Measurements from ENCODE around the gene STX8. TPM values are rescaled to one million over a fixed set of nuclear protein-coding genes. Genes with fewer than 3 reads are reported as not detected.
A peak's percentile ranks its signal among the peaks of the same experiment; 100 is the strongest.

The STX8 gene
- total RNA-seq, 1 donor from 2014 or later: 50.6 TPM

- TF ChIP-seq CTCF (IDR thresholded peaks at IDR 0.05): no peak
- no peak overlapping the region for H3K4me3 Mint-ChIP-seq (ENCODE audit: unreplicated experiment)
- H3K9me3 Mint-ChIP-seq (ENCODE audit: low read depth): no peaks in the 10 kb centered on the region
- no peak for DNase-seq (ENCODE audit: low spot score)
- no peaks in the 10 kb centered on the region for H3K27me3 Mint-ChIP-seq (ENCODE audit: low read depth)
- H3K36me3 Mint-ChIP-seq (ENCODE audit: low read depth): no peaks in the 10 kb centered on the region
- peak overlapping the region; percentile 60 for H3K27ac Mint-ChIP-seq (ENCODE audit: unreplicated experiment)
- H3K4me1 Mint-ChIP-seq (ENCODE audit: low read depth): peaks cover 22% of the 10 kb centered on the region
Observed at GRCh38 chr17:9520649-9521048, 55.0 kb downstream of the STX8 start.

GRCh38 chr17:9519583-9520272 lies 55.9 kb downstream of the STX8 start:
- H3K27ac Mint-ChIP-seq (ENCODE audit: unreplicated experiment): no peak overlapping the region
- H3K9me3 Mint-ChIP-seq (ENCODE audit: low read depth): no peaks in the 10 kb centered on the region
- no peak overlapping the region for H3K4me3 Mint-ChIP-seq (ENCODE audit: unreplicated experiment)
- H3K36me3 Mint-ChIP-seq (ENCODE audit: low read depth): no peaks in the 10 kb centered on the region
- no peak for DNase-seq (ENCODE audit: low spot score)
- TF ChIP-seq CTCF (IDR thresholded peaks at IDR 0.05): no peak
- no peaks in the 10 kb centered on the region for H3K27me3 Mint-ChIP-seq (ENCODE audit: low read depth)
- peaks cover 22% of the 10 kb centered on the region for H3K4me1 Mint-ChIP-seq (ENCODE audit: low read depth)

GRCh38 chr17:9517396-9517795 lies 58.2 kb downstream of the STX8 start:
- DNase-seq (ENCODE audit: low spot score): no peak
- no peak for TF ChIP-seq CTCF (IDR thresholded peaks at IDR 0.05)
- H3K36me3 Mint-ChIP-seq (ENCODE audit: low read depth): no peaks in the 10 kb centered on the region
- no peaks in the 10 kb centered on the region for H3K27me3 Mint-ChIP-seq (ENCODE audit: low read depth)
- H3K27ac Mint-ChIP-seq (ENCODE audit: unreplicated experiment): no peak overlapping the region
- peaks cover 29% of the 10 kb centered on the region for H3K4me1 Mint-ChIP-seq (ENCODE audit: low read depth)
- H3K9me3 Mint-ChIP-seq (ENCODE audit: low read depth): no peaks in the 10 kb centered on the region
- H3K4me3 Mint-ChIP-seq (ENCODE audit: unreplicated experiment): no peak overlapping the region

GRCh38 chr17:9513266-9513665 lies 62.4 kb downstream of the STX8 start:
- Mint-ChIP-seq H3K4me3 (ENCODE audit: unreplicated experiment) (no peak overlapping the region), H3K4me1 (ENCODE audit: low read depth) (peaks cover 14% of the 10 kb centered on the region), H3K9me3 (ENCODE audit: low read depth) (peaks cover 22% of the 10 kb centered on the region), H3K27me3 (ENCODE audit: low read depth) (no peaks in the 10 kb centered on the region), H3K27ac (ENCODE audit: unreplicated experiment) (no peak overlapping the region), H3K36me3 (ENCODE audit: low read depth) (peaks cover 7% of the 10 kb centered on the region)
- no peak for TF ChIP-seq CTCF (IDR thresholded peaks at IDR 0.05)
- DNase-seq (ENCODE audit: low spot score): no peak

- no peaks in the 10 kb centered on the region for H3K27me3 Mint-ChIP-seq (ENCODE audit: low read depth)
- peaks cover 12% of the 10 kb centered on the region for H3K36me3 Mint-ChIP-seq (ENCODE audit: low read depth)
- H3K9me3 Mint-ChIP-seq (ENCODE audit: low read depth): peaks cover 27% of the 10 kb centered on the region
- DNase-seq (ENCODE audit: low spot score): no peak
- peaks cover 14% of the 10 kb centered on the region for H3K4me1 Mint-ChIP-seq (ENCODE audit: low read depth)
- no peak for TF ChIP-seq CTCF (IDR thresholded peaks at IDR 0.05)
- peak overlapping the region; percentile 46 for H3K27ac Mint-ChIP-seq (ENCODE audit: unreplicated experiment)
- H3K4me3 Mint-ChIP-seq (ENCODE audit: unreplicated experiment): no peak overlapping the region
Observed at GRCh38 chr17:9512323-9513168, 63.1 kb downstream of the STX8 start.
